ENCODE data around the gene TTC33. TPM values are rescaled to one million over a fixed set of nuclear protein-coding genes. Genes with fewer than 3 reads are reported as not detected.

The TTC33 gene
- total RNA-seq, 4 donors from 2014 or later = 8.5 to 11.8 (median 9.6) TPM

- Histone ChIP-seq H3K4me1 (no peaks in the 10 kb centered on the region), H3K27me3 (no peaks in the 10 kb centered on the region), H3K4me3 (no peak overlapping the region), H3K36me3 (no peaks in the 10 kb centered on the region), H3K27ac (no peak overlapping the region), H3K9me3 (no peaks in the 10 kb centered on the region)
- no peak for TF ChIP-seq EP300 (IDR thresholded peaks at IDR 0.05)
- no peak for TF ChIP-seq POLR2AphosphoS5 (IDR thresholded peaks at IDR 0.05)
- no peak for TF ChIP-seq POLR2A (IDR thresholded peaks at IDR 0.05)
- TF ChIP-seq CTCF (IDR thresholded peaks at IDR 0.05) = no peak
- WGBS = 88% methylated on average over 4 of the region's 4 CpGs
- no peak for DNase-seq (ENCODE audit: low spot score in 2 of 2)
Measured at GRCh38 chr5:40505031-40505430, 250.7 kb downstream of the TTC33 start.

- TF ChIP-seq EP300 (IDR thresholded peaks at IDR 0.05) (no peak), CTCF (IDR thresholded peaks at IDR 0.05) (no peak), POLR2A (IDR thresholded peaks at IDR 0.05) (no peak), POLR2AphosphoS5 (IDR thresholded peaks at IDR 0.05) (no peak)
- no peaks in the 10 kb centered on the region for H3K9me3 ChIP-seq
- no peak overlapping the region for H3K27ac ChIP-seq
- no peaks in the 10 kb centered on the region for H3K4me1 ChIP-seq
- H3K27me3 ChIP-seq = no peaks in the 10 kb centered on the region
- H3K36me3 ChIP-seq = no peaks in the 10 kb centered on the region
- 74% methylated on average over 2 of the region's 2 CpGs for WGBS
- H3K4me3 ChIP-seq = no peak overlapping the region
- no peak for DNase-seq (ENCODE audit: low spot score in 2 of 2)
Measured at GRCh38 chr5:40503439-40503838, 252.3 kb downstream of the TTC33 start.

- Histone ChIP-seq H3K36me3 (no peaks in the 10 kb centered on the region), H3K9me3 (no peaks in the 10 kb centered on the region), H3K4me3 (no peak overlapping the region), H3K4me1 (no peaks in the 10 kb centered on the region), H3K27me3 (no peaks in the 10 kb centered on the region), H3K27ac (no peak overlapping the region)
- DNase-seq (ENCODE audit: low spot score in 2 of 2) = no peak
- 84% methylated on average over 3 of the region's 3 CpGs for WGBS
- TF ChIP-seq POLR2AphosphoS5 (IDR thresholded peaks at IDR 0.05) (no peak), CTCF (IDR thresholded peaks at IDR 0.05) (no peak), EP300 (IDR thresholded peaks at IDR 0.05) (no peak), POLR2A (IDR thresholded peaks at IDR 0.05) (no peak)
Measured at GRCh38 chr5:40502736-40503135, 253.0 kb downstream of the TTC33 start.

- Histone ChIP-seq H3K27ac (no peak overlapping the region), H3K27me3 (no peaks in the 10 kb centered on the region), H3K36me3 (no peaks in the 10 kb centered on the region), H3K9me3 (no peaks in the 10 kb centered on the region), H3K4me1 (no peaks in the 10 kb centered on the region), H3K4me3 (no peak overlapping the region)
- 89% methylated on average over 4 of the region's 4 CpGs for WGBS
- TF ChIP-seq POLR2AphosphoS5 (IDR thresholded peaks at IDR 0.05) (no peak), CTCF (IDR thresholded peaks at IDR 0.05) (no peak), EP300 (IDR thresholded peaks at IDR 0.05) (no peak), POLR2A (IDR thresholded peaks at IDR 0.05) (no peak)
- no peak for DNase-seq (ENCODE audit: low spot score in 2 of 2)
Measured at GRCh38 chr5:40501711-40502444, 253.9 kb downstream of the TTC33 start.

GRCh38 chr5:40499518-40500273, 256.1 kb downstream of the TTC33 start:
- no peaks in the 10 kb centered on the region for H3K27me3 ChIP-seq
- WGBS = 88% methylated on average over 3 of the region's 3 CpGs

More at GRCh38 chr5:40499518-40500273, 256.1 kb downstream of the TTC33 start:
- Histone ChIP-seq H3K4me1 (no peaks in the 10 kb centered on the region), H3K4me3 (no peak overlapping the region), H3K9me3 (no peaks in the 10 kb centered on the region), H3K36me3 (no peaks in the 10 kb centered on the region), H3K27ac (no peak overlapping the region)
- TF ChIP-seq CTCF (IDR thresholded peaks at IDR 0.05) = no peak
- no peak for TF ChIP-seq POLR2A (IDR thresholded peaks at IDR 0.05)
- no peak for TF ChIP-seq POLR2AphosphoS5 (IDR thresholded peaks at IDR 0.05)
- no peak for TF ChIP-seq EP300 (IDR thresholded peaks at IDR 0.05)
- no peak for DNase-seq (ENCODE audit: low spot score in 2 of 2)

Data from suprapubic skin (tissue), 4 donors.